NCI-H1048 (cell line): ENCODE results near the gene IGFBP1.
"Not testable (repeated sequence)": the region's sequence is repeated elsewhere in the genome, so short reads cannot be mapped to it uniquely, and the experiment has no call there.

Source experiments
- DNase-seq: peaks from one replicate; lab custom pipeline; 2025; lab: John Stamatoyannopoulos, UW

The IGFBP1 gene

GRCh38 chr7:45888185-45888992 is at the start of gene IGFBP1:
IGFBP1 (plus strand) TSS chr7:45888488; CDS start chr7:45888653, 165 bp downstream.
- DNase-seq = no peak

GRCh38 chr7:45838852-45839251 is 49.4 kb upstream of the IGFBP1 start:
- not testable (repeated sequence) for DNase-seq

- DNase-seq = not testable (repeated sequence)
Observed at GRCh38 chr7:45841926-45842717, 46.2 kb upstream of the IGFBP1 start.

GRCh38 chr7:45846536-45846935 is 41.8 kb upstream of the IGFBP1 start:
- DNase-seq = not testable (repeated sequence)

- DNase-seq = not testable (repeated sequence)
Observed at GRCh38 chr7:45848734-45849133, 39.6 kb upstream of the IGFBP1 start.

- not testable (repeated sequence) for DNase-seq
Observed at GRCh38 chr7:45852984-45853383, 35.3 kb upstream of the IGFBP1 start.

GRCh38 chr7:45853491-45853890 is 34.8 kb upstream of the IGFBP1 start:
- not testable (repeated sequence) for DNase-seq

GRCh38 chr7:45855680-45856079 is 32.6 kb upstream of the IGFBP1 start:
- not testable (repeated sequence) for DNase-seq

GRCh38 chr7:45856888-45857287 is 31.4 kb upstream of the IGFBP1 start:
- not testable (repeated sequence) for DNase-seq

- DNase-seq = no peak
Observed at GRCh38 chr7:45863715-45864114, 24.6 kb upstream of the IGFBP1 start.

GRCh38 chr7:45865594-45866410 is 22.5 kb upstream of the IGFBP1 start:
- DNase-seq = no peak

GRCh38 chr7:45867471-45867870 is 20.8 kb upstream of the IGFBP1 start:
- DNase-seq = no peak

GRCh38 chr7:45869426-45869825 is 18.9 kb upstream of the IGFBP1 start:
- no peak for DNase-seq

GRCh38 chr7:45872116-45873034 is 15.9 kb upstream of the IGFBP1 start:
- no peak for DNase-seq

GRCh38 chr7:45873035-45873354 is 15.3 kb upstream of the IGFBP1 start, which contains the start of gene CCDC201:
CCDC201 (minus strand) TSS chr7:45873082; CDS start chr7:45873007, 75 bp downstream.
- no peak for DNase-seq

GRCh38 chr7:45873355-45873754 is 14.9 kb upstream of the IGFBP1 start:
- no peak for DNase-seq

- no peak for DNase-seq
Observed at GRCh38 chr7:45874408-45875131, 13.7 kb upstream of the IGFBP1 start.

- no peak for DNase-seq
Observed at GRCh38 chr7:45876519-45876918, 11.8 kb upstream of the IGFBP1 start.

- no peak for DNase-seq
Observed at GRCh38 chr7:45878457-45879144, 9.7 kb upstream of the IGFBP1 start.

- no peak for DNase-seq
Observed at GRCh38 chr7:45880433-45880860, 7.8 kb upstream of the IGFBP1 start.
